Hair follicle dermal papilla cell (primary cell): ENCODE results near the gene DEFB114. TPM values are rescaled to one million over a fixed set of nuclear protein-coding genes. Genes with fewer than 3 reads are reported as not detected.

Source experiments
- total RNA-seq: library from RNA; depleted of rRNA; stranded (reverse); fragments of >200 nt; gene quantifications from 2 replicates; pipeline ENCODE4 v1.2.3, GENCODE V29; 2012

DEFB114 gene
- not detected in 2 replicates for total RNA-seq

GRCh38 chr6:49964064-49964463 is at the start of gene DEFB114:
TSS of gene DEFB114 (minus strand) at chr6:49964164. CDS start at chr6:49964105, 59 bp downstream.

GRCh38 chr6:49969605-49970004 is 5.6 kb upstream of the DEFB114 start, which contains the start of gene DEFB113:
TSS of gene DEFB113 (minus strand) at chr6:49969625. CDS start at chr6:49969625, 0 bp downstream.

Other genes starting within 250 kb of the DEFB114 start
- not detected in 2 replicates for gene CRISP3, start 219.8 kb downstream of the DEFB114 start, total RNA-seq
- gene PGK2, start 176.9 kb downstream of the DEFB114 start, total RNA-seq = not detected in 2 replicates
- gene CRISP1, start 97.6 kb downstream of the DEFB114 start, total RNA-seq = not detected in 2 replicates
- gene DEFB113, start 5.5 kb upstream of the DEFB114 start, total RNA-seq = not detected in 2 replicates
- not detected in 2 replicates for gene DEFB110, start 57.8 kb upstream of the DEFB114 start, total RNA-seq
- not detected in 2 replicates for gene DEFB112, start 85.8 kb upstream of the DEFB114 start, total RNA-seq